ENCODE results near the gene SCAMP5.

Gene SCAMP5

DNA sequence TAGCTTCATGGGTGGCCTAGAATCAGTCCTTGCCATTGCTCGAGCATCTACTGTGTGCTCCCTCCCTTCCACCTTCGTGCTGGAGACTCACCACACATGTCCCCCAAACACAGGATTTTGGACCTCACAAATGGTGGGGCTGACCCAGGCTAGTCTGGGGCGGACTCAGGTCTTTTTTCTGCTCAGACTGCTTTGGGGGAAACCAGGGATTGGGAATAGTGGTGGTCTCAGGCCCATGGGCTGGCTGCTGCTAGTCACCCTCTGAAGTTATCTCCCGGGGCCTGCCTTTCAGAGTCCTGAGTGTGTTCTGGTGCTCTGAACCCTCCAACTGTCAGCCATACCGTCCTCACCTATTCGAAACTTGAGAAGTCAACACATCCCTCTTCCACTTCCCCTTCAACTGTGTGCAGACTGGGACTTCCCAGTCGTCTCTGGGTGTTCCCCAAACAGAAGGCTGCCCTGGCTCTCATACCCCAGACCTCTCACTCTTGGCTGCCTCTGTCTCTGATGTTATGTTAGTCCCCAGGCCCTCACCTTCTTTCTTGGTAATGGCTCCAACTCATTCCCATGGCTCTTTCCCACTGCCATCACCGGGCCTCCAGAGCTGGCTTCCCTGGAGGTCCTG lies 74.0 kb downstream of the SCAMP5 start:
- Histone ChIP-seq H3K9ac (ENCODE audit: insufficient read length, low read depth) (no peak overlapping the region), H3K9me3 (ENCODE audit: insufficient read depth, low read length) (peaks cover 13% of the 10 kb centered on the region)
- DNase-seq (ENCODE audit: low read depth, low spot score): no peak

DNA sequence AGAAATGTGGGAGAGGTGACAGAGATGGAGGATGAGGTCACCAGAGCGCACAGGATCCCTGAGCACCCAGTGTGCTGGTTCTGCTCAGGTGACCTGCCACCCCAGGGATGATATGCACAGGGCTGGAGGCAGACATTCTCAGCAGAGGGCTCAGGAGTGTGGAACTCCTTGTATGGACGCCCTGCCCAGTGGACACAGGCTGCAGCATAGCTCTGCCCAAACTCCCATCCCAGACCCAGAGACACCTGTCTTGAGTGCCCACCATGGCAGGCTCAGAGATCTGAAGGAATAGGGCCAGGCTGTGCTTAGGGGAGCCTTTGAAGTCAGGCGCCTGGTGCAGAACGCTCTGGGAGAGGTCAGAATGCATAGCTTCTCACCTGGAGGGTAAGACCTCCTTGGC lies 75.3 kb downstream of the SCAMP5 start:
- no peak overlapping the region for H3K9ac ChIP-seq (ENCODE audit: insufficient read length, low read depth)
- TF ChIP-seq ZNF274 (IDR thresholded peaks at IDR 0.05; ENCODE audit: low read depth, low read length) (no peak), SUZ12 (IDR thresholded peaks at IDR 0.05; ENCODE audit: extremely low read depth, insufficient read depth, insufficient read length) (no peak), YY1 (IDR thresholded peaks at IDR 0.05; ENCODE audit: insufficient read depth, insufficient read length) (no peak)
- no peak overlapping the region for H3K4me3 ChIP-seq (ENCODE audit: insufficient read length, low read depth)
- DNase-seq (ENCODE audit: low read depth, low spot score): no peak
- H3K27me3 ChIP-seq (ENCODE audit: insufficient read depth, insufficient read length): no peaks in the 10 kb centered on the region
- peaks cover 7% of the 10 kb centered on the region for H3K4me1 ChIP-seq (ENCODE audit: insufficient read depth, insufficient read length)
- H3K36me3 ChIP-seq (ENCODE audit: insufficient read depth, insufficient read length, low read length): no peaks in the 10 kb centered on the region
- H3K9me3 ChIP-seq (ENCODE audit: insufficient read depth, low read length): peaks cover 22% of the 10 kb centered on the region

More for the DNA sequence above, 74.0 kb downstream of the SCAMP5 start:
- peaks cover 7% of the 10 kb centered on the region for H3K4me1 ChIP-seq (ENCODE audit: insufficient read depth, insufficient read length)
- no peaks in the 10 kb centered on the region for H3K27me3 ChIP-seq (ENCODE audit: insufficient read depth, insufficient read length)
- H3K36me3 ChIP-seq (ENCODE audit: insufficient read depth, insufficient read length, low read length): no peaks in the 10 kb centered on the region
- H3K4me3 ChIP-seq (ENCODE audit: insufficient read length, low read depth): no peak overlapping the region
- TF ChIP-seq SUZ12 (IDR thresholded peaks at IDR 0.05; ENCODE audit: extremely low read depth, insufficient read depth, insufficient read length) (no peak), ZNF274 (IDR thresholded peaks at IDR 0.05; ENCODE audit: low read depth, low read length) (no peak), YY1 (IDR thresholded peaks at IDR 0.05; ENCODE audit: insufficient read depth, insufficient read length) (no peak)
